Astrocyte (in vitro differentiated cells and primary cell): Measurements from ENCODE around the gene MMAB.

ENCODE experiments used
- CTCF ChIP-seq: IDR thresholded peaks from 2 replicates; pipeline ENCODE4 v1.5.1; 2011; ENCODE audit warnings: low read depth, mild to moderate bottlenecking, inconsistent platforms, low read length, moderate library complexity; ENCODE audit not compliant: insufficient read depth
- EZH2 ChIP-seq: IDR thresholded peaks from 2 replicates; pipeline ENCODE4 v1.6.1; 2012; ENCODE audit warnings: mild to moderate bottlenecking, low read length, inconsistent platforms; ENCODE audit not compliant: insufficient read depth

DNA sequence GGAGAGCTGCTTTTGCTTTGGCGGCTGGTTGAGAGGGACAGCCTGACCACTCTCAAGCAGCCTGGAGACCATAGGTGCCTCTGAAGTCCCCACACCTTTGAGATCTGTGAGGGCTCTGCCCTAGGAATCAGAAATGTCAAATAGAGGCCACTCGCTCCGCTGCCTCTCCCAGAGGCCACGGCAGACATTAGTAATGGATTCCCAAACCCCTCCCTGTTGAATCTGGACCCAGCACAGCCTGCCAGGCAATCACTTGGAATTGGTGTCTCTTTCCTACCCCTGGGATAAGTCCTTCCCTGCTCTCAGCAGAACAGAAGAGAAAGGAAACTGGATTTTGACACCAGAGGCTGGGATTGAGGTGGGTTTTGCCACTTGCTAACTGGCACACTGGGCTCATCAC is 25.0 kb downstream of the MMAB start:
- TF ChIP-seq CTCF: no peak
- TF ChIP-seq EZH2: no peak
